Suprapubic skin (tissue), 4 donors: ENCODE results near the gene GALNT4.

ENCODE experiments used
- POLR2A ChIP-seq, 2 donors: fragments of 450-650 bp; IDR thresholded peaks; one replicate each; pipeline ENCODE4 v1.6.1; 2017; ENCODE audit warnings: antibody characterized with exemption in 2 of 2, mild to moderate bottlenecking in 2 of 2, moderate library complexity in 2 of 2
- POLR2AphosphoS5 ChIP-seq, 3 donors: sonication (generic); formaldehyde crosslinking; IDR thresholded peaks; one replicate each; pipeline ENCODE4 v1.6.1; 2017; ENCODE audit warnings: antibody characterized with exemption in 3 of 3
- TF ChIP-seq, protein P1 (sequence below), 2 donors: fragments of 200-600 bp in 1 of 2; fragments of 450-650 bp in 1 of 2; sonication (generic) in 1 of 2; IDR thresholded peaks; one replicate each; pipeline ENCODE4 v1.5.1; 2016 to 2019; ENCODE audit warnings: antibody characterized with exemption in 2 of 2, mild to moderate bottlenecking in 1 of 2, moderate library complexity in 1 of 2

DNA sequence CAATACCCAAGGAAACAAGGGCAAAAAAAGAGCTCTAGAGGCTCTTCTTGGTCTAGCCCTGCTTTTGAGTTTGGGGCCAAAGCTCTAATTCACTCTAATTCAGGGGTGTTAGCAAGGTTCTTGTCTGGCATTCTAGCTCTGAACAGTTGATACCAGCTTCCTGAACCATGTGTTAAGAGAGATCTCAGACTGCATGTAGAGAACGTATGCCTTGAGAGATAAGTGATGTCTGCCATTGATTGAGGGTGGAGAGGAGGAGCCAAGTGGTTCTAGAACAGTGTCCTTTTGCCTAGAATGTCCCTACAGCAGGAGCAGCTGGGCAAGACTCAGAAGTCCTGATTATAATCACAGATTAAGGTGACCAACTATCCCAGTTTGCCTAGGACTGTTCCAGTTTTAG, 19.4 kb upstream of the GALNT4 start:
- TF ChIP-seq, protein P1, sequence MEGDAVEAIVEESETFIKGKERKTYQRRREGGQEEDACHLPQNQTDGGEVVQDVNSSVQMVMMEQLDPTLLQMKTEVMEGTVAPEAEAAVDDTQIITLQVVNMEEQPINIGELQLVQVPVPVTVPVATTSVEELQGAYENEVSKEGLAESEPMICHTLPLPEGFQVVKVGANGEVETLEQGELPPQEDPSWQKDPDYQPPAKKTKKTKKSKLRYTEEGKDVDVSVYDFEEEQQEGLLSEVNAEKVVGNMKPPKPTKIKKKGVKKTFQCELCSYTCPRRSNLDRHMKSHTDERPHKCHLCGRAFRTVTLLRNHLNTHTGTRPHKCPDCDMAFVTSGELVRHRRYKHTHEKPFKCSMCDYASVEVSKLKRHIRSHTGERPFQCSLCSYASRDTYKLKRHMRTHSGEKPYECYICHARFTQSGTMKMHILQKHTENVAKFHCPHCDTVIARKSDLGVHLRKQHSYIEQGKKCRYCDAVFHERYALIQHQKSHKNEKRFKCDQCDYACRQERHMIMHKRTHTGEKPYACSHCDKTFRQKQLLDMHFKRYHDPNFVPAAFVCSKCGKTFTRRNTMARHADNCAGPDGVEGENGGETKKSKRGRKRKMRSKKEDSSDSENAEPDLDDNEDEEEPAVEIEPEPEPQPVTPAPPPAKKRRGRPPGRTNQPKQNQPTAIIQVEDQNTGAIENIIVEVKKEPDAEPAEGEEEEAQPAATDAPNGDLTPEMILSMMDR (IDR thresholded peaks at IDR 0.05), result no peak
- TF ChIP-seq POLR2AphosphoS5 (IDR thresholded peaks at IDR 0.05) (no peak), POLR2A (IDR thresholded peaks at IDR 0.05) (no peak)
